WTC11 (cell line): Measurements from ENCODE around the gene NFATC2.

Source experiments
- CTCF ChIP-seq: fragments of 200-600 bp; IDR thresholded peaks from 2 replicates; pipeline ENCODE4 v1.8.0; 2022; ENCODE audit warnings: antibody characterized with exemption
- FOXK1 ChIP-seq: sonication (generic); formaldehyde crosslinking; IDR thresholded peaks from 2 replicates; pipeline ENCODE4 v1.8.0; 2022; ENCODE audit warnings: mild to moderate bottlenecking, moderate library complexity, missing genetic modification reagents
- FOXP1 ChIP-seq: sonication (generic); formaldehyde crosslinking; IDR thresholded peaks from 2 replicates; pipeline ENCODE4 v1.8.0; 2022; ENCODE audit warnings: missing genetic modification reagents, mild to moderate bottlenecking, moderate library complexity, borderline replicate concordance
- NFYB ChIP-seq: sonication (generic); formaldehyde crosslinking; conservative IDR thresholded peaks from 2 replicates; pipeline ENCODE4 v1.8.0; 2022; ENCODE audit warnings: low read depth, missing genetic modification reagents
- NR2C2 ChIP-seq: sonication (generic); formaldehyde crosslinking; IDR thresholded peaks from 2 replicates; pipeline ENCODE4 v1.8.0; 2022; ENCODE audit warnings: mild to moderate bottlenecking, missing genetic modification reagents
- RELA ChIP-seq: sonication (generic); formaldehyde crosslinking; IDR thresholded peaks from 2 replicates; pipeline ENCODE4 v1.8.1; 2022; ENCODE audit warnings: missing genetic modification reagents, mild to moderate bottlenecking, borderline replicate concordance
- ZNF317 ChIP-seq: sonication (generic); formaldehyde crosslinking; IDR thresholded peaks from 2 replicates; pipeline ENCODE4 v1.8.1; 2023; ENCODE audit warnings: low read depth, mild to moderate bottlenecking, moderate library complexity, missing genetic modification reagents, borderline replicate concordance
- ZNF396 ChIP-seq: fragments of 250-450 bp; sonication (Bioruptor Pico); IDR thresholded peaks from 2 replicates; pipeline ENCODE4 v1.8.0; 2021; ENCODE audit warnings: mild to moderate bottlenecking, moderate library complexity, borderline replicate concordance
- TF ChIP-seq, protein P1 (sequence below): sonication (generic); formaldehyde crosslinking; IDR thresholded peaks from 2 replicates; pipeline ENCODE4 v1.8.1; 2023; ENCODE audit warnings: mild to moderate bottlenecking, missing genetic modification reagents, moderate library complexity
- TF ChIP-seq, protein P2 (sequence below): sonication (generic); formaldehyde crosslinking; IDR thresholded peaks from 2 replicates; pipeline ENCODE4 v1.8.0; 2023; ENCODE audit warnings: missing genetic modification reagents

DNA sequence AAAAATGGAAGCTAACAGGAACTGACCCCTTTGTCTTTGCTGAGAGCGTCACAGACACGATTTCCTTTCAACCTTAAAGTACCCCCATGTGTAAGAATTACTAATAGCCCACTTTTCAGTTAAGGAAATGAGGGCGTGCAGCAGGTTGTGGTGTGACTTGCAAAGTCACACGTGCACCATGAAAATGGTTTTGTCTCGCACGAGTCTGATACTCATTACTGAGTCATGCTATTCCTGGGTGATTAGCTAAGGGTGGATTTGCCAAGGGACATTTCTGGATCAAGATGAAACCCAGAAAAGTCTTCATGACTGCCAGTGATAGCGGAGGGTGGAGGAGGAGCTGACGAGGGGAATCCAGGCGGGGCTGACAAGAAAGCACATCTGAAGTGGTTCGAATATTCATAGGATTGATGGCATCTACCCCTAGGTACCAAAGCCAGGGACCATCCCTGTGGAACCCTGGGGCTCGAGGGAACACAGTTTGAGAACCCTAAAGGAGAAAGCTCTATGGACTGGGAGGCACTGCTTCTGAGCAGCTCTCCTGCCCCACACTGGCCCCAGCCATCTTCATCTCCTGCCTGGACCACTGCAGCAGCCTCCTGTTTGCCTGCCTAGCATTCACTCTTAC lies 12.1 kb upstream of the NFATC2 start:
- TF ChIP-seq ZNF396 (no peak), ZNF317 (CRISPR knock-in tag) (no peak), FOXP1 (no peak), RELA (CRISPR knock-in tag) (no peak), CTCF (no peak), NR2C2 (CRISPR knock-in tag) (no peak), FOXK1 (CRISPR knock-in tag) (no peak), NFYB (CRISPR knock-in tag) (no peak)
- TF ChIP-seq, protein P1, sequence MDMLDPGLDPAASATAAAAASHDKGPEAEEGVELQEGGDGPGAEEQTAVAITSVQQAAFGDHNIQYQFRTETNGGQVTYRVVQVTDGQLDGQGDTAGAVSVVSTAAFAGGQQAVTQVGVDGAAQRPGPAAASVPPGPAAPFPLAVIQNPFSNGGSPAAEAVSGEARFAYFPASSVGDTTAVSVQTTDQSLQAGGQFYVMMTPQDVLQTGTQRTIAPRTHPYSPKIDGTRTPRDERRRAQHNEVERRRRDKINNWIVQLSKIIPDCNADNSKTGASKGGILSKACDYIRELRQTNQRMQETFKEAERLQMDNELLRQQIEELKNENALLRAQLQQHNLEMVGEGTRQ: no peak
- TF ChIP-seq, protein P2, sequence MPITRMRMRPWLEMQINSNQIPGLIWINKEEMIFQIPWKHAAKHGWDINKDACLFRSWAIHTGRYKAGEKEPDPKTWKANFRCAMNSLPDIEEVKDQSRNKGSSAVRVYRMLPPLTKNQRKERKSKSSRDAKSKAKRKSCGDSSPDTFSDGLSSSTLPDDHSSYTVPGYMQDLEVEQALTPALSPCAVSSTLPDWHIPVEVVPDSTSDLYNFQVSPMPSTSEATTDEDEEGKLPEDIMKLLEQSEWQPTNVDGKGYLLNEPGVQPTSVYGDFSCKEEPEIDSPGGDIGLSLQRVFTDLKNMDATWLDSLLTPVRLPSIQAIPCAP: no peak
